Fibroblast of lung (primary cell): ENCODE measurements around the gene LHFPL4. TPM values are rescaled to one million over a fixed set of nuclear protein-coding genes. Genes with fewer than 3 reads are reported as not detected.

Source experiments
- DNase-seq, 2 donors: peaks; one replicate each; pipeline versions ENCODE4 v3.0.0 to v3.0.0-alpha.2; 2010; ENCODE audit warnings: low read depth in 2 of 2
- H2AFZ ChIP-seq: 2 replicates; pipeline ENCODE4 v1.5.1; 2012; ENCODE audit warnings: low read length, control low read depth, inconsistent platforms
- H3K27ac ChIP-seq: 2 replicates; pipeline ENCODE4 v1.5.1; 2011; ENCODE audit warnings: low read length, control low read depth; ENCODE audit not compliant: insufficient read depth
- H3K27me3 ChIP-seq: 2 replicates; pipeline ENCODE4 v1.5.1; 2011; ENCODE audit warnings: mild to moderate bottlenecking, low read length; ENCODE audit not compliant: control insufficient read depth, insufficient read depth
- H3K36me3 ChIP-seq: 2 replicates; pipeline ENCODE4 v1.5.1; 2011; ENCODE audit warnings: low read length; ENCODE audit not compliant: control insufficient read depth, insufficient read depth
- H3K4me1 ChIP-seq: 2 replicates; pipeline ENCODE4 v1.5.1; 2011; ENCODE audit warnings: low read length; ENCODE audit not compliant: control insufficient read depth, insufficient read depth; ENCODE audit errors: extremely low read depth
- H3K4me2 ChIP-seq: 2 replicates; pipeline ENCODE4 v1.5.1; 2011; ENCODE audit warnings: low read length, control low read depth; ENCODE audit not compliant: insufficient read depth; ENCODE audit errors: extremely low read depth
- H3K4me3 ChIP-seq, 4 experiments: fragments of 200-600 bp in 1 of 4; sonication (generic) in 1 of 4; replicated peaks in 1 of 4; 2 replicates each; pipeline ENCODE4 v1.5.1; 2011 to 2016; ENCODE audit warnings: low read length in 4 of 4, low read depth in 3 of 4, mild to moderate bottlenecking in 3 of 4, control low read depth in 2 of 4, inconsistent platforms in 1 of 4, mixed read lengths in 1 of 4; ENCODE audit not compliant: insufficient read depth in 1 of 4; ENCODE audit errors: control extremely low read depth in 1 of 4
- H3K79me2 ChIP-seq: 2 replicates; pipeline ENCODE4 v1.5.1; 2012; ENCODE audit warnings: mild to moderate bottlenecking, low read length, inconsistent platforms; ENCODE audit not compliant: control insufficient read depth, insufficient read depth
- H3K9ac ChIP-seq: 2 replicates; pipeline ENCODE4 v1.5.1; 2011; ENCODE audit warnings: mild to moderate bottlenecking, low read length, control low read depth; ENCODE audit not compliant: insufficient read depth
- H3K9me3 ChIP-seq: 2 replicates; pipeline ENCODE4 v1.5.1; 2012; ENCODE audit warnings: low read depth, low read length; ENCODE audit not compliant: control insufficient read depth, insufficient read depth
- H4K20me1 ChIP-seq: 2 replicates; pipeline ENCODE4 v1.5.1; 2011; ENCODE audit warnings: low read length; ENCODE audit not compliant: control insufficient read depth, insufficient read depth; ENCODE audit errors: extremely low read depth
- CTCF ChIP-seq, 2 donors: IDR thresholded peaks in 1 of 2; conservative IDR thresholded peaks in 1 of 2; 1 replicate in 1 of 2; 2 replicates in 1 of 2; pipeline ENCODE4 v1.5.1; 2011 to 2012; ENCODE audit warnings: low read length in 2 of 2, control low read depth in 1 of 2, inconsistent platforms in 1 of 2, low read depth in 1 of 2, mild to moderate bottlenecking in 1 of 2
- EZH2 ChIP-seq: IDR thresholded peaks from 2 replicates; pipeline ENCODE4 v1.5.1; 2012; ENCODE audit warnings: low read length, control low read depth, mild to moderate bottlenecking; ENCODE audit errors: missing control alignments
- polyA plus RNA-seq, 2 donors: library from polyadenylated mRNA; depleted of rRNA in 1 of 2; stranded (reverse) in 1 of 2; unstranded in 1 of 2; fragments of >200 nt; gene quantifications; 2 replicates each; pipeline ENCODE4 v1.2.1, GENCODE V29; 2011 to 2012; ENCODE audit warnings: missing spikeins in 1 of 2
- total RNA-seq: library from RNA; depleted of rRNA; stranded (reverse); fragments of >200 nt; gene quantifications from 2 replicates; pipeline ENCODE4 v1.2.1, GENCODE V29; 2014

The LHFPL4 gene
- total and polyA plus RNA-seq, 2 donors (not counting 1 experiment from before 2014, with no cell fraction given), result 0.01 to 0.17 TPM

DNA sequence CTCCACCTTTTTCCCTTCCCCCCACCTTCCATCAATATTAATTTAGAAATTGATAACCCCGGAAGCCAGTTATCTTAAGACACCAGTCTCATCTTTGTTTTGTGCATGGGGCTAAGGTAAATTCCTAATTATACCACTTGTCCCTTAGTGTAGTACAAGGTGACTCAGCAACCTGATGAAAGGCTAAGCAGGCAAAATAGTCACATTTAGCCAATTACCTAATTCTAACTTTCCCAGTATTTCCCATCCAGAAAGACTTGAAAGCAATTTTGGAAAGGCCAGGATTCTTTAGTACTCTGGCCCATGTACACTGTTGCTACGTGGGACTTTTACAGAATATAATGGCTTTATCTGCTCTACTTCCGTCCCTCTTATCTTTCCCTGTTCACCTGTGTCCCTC lies 83.6 kb downstream of the LHFPL4 start:
- Histone ChIP-seq H3K36me3 (peaks cover 31% of the 10 kb centered on the region), H3K27me3 (no peaks in the 10 kb centered on the region), H3K4me2 (no peak overlapping the region), H3K27ac (no peak overlapping the region), H3K9ac (no peak overlapping the region), H3K4me3 (no peak overlapping the region), H3K9me3 (no peaks in the 10 kb centered on the region), H3K4me1 (no peaks in the 10 kb centered on the region), H4K20me1 (no peaks in the 10 kb centered on the region), H3K79me2 (peaks cover 15% of the 10 kb centered on the region), H2AFZ (no peak overlapping the region)
- TF ChIP-seq EZH2 (no peak), CTCF (conservative IDR thresholded peaks at IDR 0.05 in 1 of 2, IDR thresholded peaks at IDR 0.05 in 1 of 2; ENCODE audit: low read depth in 1 of 2, low read length in 2 of 2) (no peak)
- DNase-seq, result no peak

- Histone ChIP-seq H3K27me3 (no peaks in the 10 kb centered on the region), H3K79me2 (peaks cover 15% of the 10 kb centered on the region), H4K20me1 (no peaks in the 10 kb centered on the region), H3K4me3 (no peak overlapping the region), H3K4me1 (no peaks in the 10 kb centered on the region), H3K36me3 (peaks cover 27% of the 10 kb centered on the region), H3K27ac (no peak overlapping the region), H3K9ac (no peak overlapping the region), H2AFZ (no peak overlapping the region), H3K4me2 (no peak overlapping the region), H3K9me3 (no peaks in the 10 kb centered on the region)
- peak in 1 of 2 donors; percentile 9 for DNase-seq
- no peak for TF ChIP-seq CTCF (conservative IDR thresholded peaks at IDR 0.05 in 1 of 2, IDR thresholded peaks at IDR 0.05 in 1 of 2; ENCODE audit: low read depth in 1 of 2, low read length in 2 of 2)
- no peak for TF ChIP-seq EZH2
These were observed 85.2 kb downstream of the LHFPL4 start for GRCh38 chr3:9468460-9468859.

DNA sequence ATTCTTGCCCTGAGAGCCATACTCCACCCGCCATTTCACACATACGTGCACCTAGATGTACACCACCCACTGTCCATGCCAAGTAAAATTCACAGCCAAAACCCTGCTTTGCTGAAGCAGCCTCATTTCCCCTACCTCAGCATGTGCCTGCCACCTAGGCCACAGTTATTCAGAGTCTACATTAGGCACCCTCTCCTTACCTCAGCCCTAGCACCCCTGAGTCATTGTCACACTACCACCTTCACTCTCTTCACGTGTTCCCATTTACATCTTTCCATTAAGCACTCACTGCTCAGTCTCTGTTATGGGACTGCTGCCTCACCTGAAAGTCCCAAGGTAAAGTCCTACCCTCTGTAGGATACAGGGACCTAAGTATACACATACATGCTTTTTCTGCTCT lies 86.2 kb downstream of the LHFPL4 start:
- Histone ChIP-seq H3K9ac (no peak overlapping the region), H3K27ac (no peak overlapping the region), H3K4me3 (no peak overlapping the region), H2AFZ (no peak overlapping the region), H3K4me2 (no peak overlapping the region), H3K9me3 (no peaks in the 10 kb centered on the region), H3K79me2 (peaks cover 15% of the 10 kb centered on the region), H3K36me3 (peaks cover 22% of the 10 kb centered on the region), H4K20me1 (no peaks in the 10 kb centered on the region), H3K27me3 (no peaks in the 10 kb centered on the region), H3K4me1 (no peaks in the 10 kb centered on the region)
- TF ChIP-seq CTCF (conservative IDR thresholded peaks at IDR 0.05 in 1 of 2, IDR thresholded peaks at IDR 0.05 in 1 of 2; ENCODE audit: low read depth in 1 of 2, low read length in 2 of 2) (no peak), EZH2 (no peak)
- DNase-seq, result no peak
